Measurements from ENCODE around the gene KEAP1. TPM values are rescaled to one million over a fixed set of nuclear protein-coding genes. Genes with fewer than 3 reads are reported as not detected.
"Not testable (repeated sequence)": the region's sequence is repeated elsewhere in the genome, so short reads cannot be mapped to it uniquely, and the experiment has no call there.

KEAP1 gene
- total and polyA plus RNA-seq, 7 donors = 109 to 242 (median 199) TPM

DNA sequence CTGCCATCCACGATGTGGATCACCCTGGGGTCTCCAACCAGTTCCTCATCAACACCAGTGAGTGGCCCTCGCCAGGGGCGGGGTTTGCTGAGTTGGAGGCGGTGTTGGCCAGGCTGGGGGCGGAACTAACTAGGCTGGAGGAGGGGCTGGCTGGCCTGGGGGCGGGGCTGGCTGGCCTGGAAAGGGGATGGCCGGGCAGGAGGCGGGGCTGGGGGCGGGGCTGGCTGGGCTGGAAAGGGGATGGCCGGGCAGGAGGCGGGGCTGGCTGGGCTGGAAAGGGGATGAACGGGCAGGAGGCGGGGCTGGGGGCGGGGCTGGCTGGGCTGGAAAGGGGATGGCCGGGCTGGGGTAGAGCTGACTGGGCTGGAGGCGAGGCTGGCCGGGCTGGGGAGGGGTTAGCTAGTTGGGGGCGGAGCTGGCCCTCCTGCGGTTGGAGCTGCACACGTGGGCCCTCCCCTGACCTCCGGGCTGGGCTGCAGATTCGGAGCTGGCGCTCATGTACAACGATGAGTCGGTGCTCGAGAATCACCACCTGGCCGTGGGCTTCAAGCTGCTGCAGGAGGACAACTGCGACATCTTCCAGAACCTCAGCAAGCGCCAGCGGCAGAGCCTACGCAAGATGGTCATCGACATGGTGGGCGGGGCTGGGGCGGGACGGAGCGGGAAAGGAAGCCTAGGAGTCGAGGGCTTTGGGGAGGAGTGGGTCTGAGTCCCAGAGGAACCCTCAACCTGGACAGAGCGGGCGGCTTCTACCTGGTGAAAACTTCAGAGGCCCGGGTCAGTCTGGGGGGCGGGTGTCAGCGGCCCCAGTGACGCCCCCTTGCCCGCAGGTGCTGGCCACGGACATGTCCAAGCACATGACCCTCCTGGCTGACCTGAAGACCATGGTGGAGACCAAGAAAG lies 41.9 kb downstream of the KEAP1 start:
- intact Hi-C loops (cut with DNase I) = no loop called here
- Histone ChIP-seq H3K27ac (peak overlapping the region; percentile 81), H3K4me1 (no peaks in the 10 kb centered on the region), H3K36me3 (ENCODE audit: insufficient read depth in 1 of 2, low read depth in 1 of 2) (peaks cover 0 to 63% of the 10 kb centered on the region in 2 donors), H3K27me3 (ENCODE audit: insufficient read depth in 3 of 3, low read length in 2 of 3) (no peaks in the 10 kb centered on the region), H3K9me3 (no peaks in the 10 kb centered on the region), H3K4me3 (peak overlapping the region; percentile 42)
- peak; percentile 95 to 97 for DNase-seq
- peak; percentile 95 to 97 (median 95) for ATAC-seq
- TF ChIP-seq, protein P1, sequence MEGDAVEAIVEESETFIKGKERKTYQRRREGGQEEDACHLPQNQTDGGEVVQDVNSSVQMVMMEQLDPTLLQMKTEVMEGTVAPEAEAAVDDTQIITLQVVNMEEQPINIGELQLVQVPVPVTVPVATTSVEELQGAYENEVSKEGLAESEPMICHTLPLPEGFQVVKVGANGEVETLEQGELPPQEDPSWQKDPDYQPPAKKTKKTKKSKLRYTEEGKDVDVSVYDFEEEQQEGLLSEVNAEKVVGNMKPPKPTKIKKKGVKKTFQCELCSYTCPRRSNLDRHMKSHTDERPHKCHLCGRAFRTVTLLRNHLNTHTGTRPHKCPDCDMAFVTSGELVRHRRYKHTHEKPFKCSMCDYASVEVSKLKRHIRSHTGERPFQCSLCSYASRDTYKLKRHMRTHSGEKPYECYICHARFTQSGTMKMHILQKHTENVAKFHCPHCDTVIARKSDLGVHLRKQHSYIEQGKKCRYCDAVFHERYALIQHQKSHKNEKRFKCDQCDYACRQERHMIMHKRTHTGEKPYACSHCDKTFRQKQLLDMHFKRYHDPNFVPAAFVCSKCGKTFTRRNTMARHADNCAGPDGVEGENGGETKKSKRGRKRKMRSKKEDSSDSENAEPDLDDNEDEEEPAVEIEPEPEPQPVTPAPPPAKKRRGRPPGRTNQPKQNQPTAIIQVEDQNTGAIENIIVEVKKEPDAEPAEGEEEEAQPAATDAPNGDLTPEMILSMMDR (IDR thresholded peaks at IDR 0.05) = no peak
- WGBS, 3 donors = 11 to 24% (median 22%) methylated on average over 42 to 45 of the region's 45 CpGs

DNA sequence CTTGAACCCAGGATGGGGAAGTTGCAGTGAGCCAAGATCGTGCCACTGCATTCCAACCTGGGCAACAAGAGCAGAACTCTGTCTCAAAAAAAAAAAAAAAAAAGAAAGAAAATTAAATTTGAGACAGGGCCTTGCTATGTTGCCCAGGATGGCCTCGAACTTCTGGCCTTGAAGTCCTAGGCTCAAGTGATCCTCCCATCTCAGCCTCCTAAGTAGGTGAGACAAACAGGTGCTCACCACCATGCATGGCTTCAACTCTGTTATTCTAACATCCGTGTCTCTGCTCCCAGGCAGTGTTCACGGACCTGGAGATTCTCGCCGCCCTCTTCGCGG lies 42.5 kb downstream of the KEAP1 start:
- TF ChIP-seq, protein P1 (IDR thresholded peaks at IDR 0.05) = no peak
- DNase-seq = no peak
- no peaks in the 10 kb centered on the region for H3K9me3 ChIP-seq
- H3K36me3 ChIP-seq (ENCODE audit: insufficient read depth in 1 of 2, low read depth in 1 of 2) = peaks cover 0 to 59% of the 10 kb centered on the region in 2 donors
- no peaks in the 10 kb centered on the region for H3K4me1 ChIP-seq
- ATAC-seq = no peak
- H3K27ac ChIP-seq = peak overlapping the region; percentile 14
- intact Hi-C loops (cut with DNase I) = no loop called here
- H3K27me3 ChIP-seq (ENCODE audit: insufficient read depth in 3 of 3, low read length in 2 of 3) = no peaks in the 10 kb centered on the region
- no peak overlapping the region for H3K4me3 ChIP-seq
- 45 to 54% (median 51%) methylated on average over 8 of the region's 8 CpGs for WGBS, 3 donors

- H3K27me3 ChIP-seq (ENCODE audit: insufficient read depth in 3 of 3, low read length in 2 of 3); H3K9me3 ChIP-seq; H3K4me3 ChIP-seq; intact Hi-C loops (cut with DNase I); ATAC-seq; H3K27ac ChIP-seq; DNase-seq; H3K4me1 ChIP-seq: not testable (repeated sequence)
- peaks cover 0 to 56% of the 10 kb centered on the region in 2 donors for H3K36me3 ChIP-seq (ENCODE audit: insufficient read depth in 1 of 2, low read depth in 1 of 2)
- 88 to 94% (median 90%) methylated on average over 7 of the region's 7 CpGs for WGBS, 3 donors
Observed at GRCh38 chr19:10458733-10459132, 44.4 kb downstream of the KEAP1 start.

- H3K4me1 ChIP-seq = no peaks in the 10 kb centered on the region
- no peak for DNase-seq
- H3K9me3 ChIP-seq = no peaks in the 10 kb centered on the region
- peaks cover 0 to 56% of the 10 kb centered on the region in 2 donors for H3K36me3 ChIP-seq (ENCODE audit: insufficient read depth in 1 of 2, low read depth in 1 of 2)
- ATAC-seq = no peak
- no peak overlapping the region for H3K27ac ChIP-seq
- intact Hi-C loops (cut with DNase I) = no loop called here
- H3K4me3 ChIP-seq = no peak overlapping the region
- TF ChIP-seq, protein P1 (IDR thresholded peaks at IDR 0.05) = no peak
- no peaks in the 10 kb centered on the region for H3K27me3 ChIP-seq (ENCODE audit: insufficient read depth in 3 of 3, low read length in 2 of 3)
- 47 to 59% (median 54%) methylated on average over 5 of the region's 5 CpGs for WGBS, 3 donors
Observed at GRCh38 chr19:10454267-10454666, 48.9 kb downstream of the KEAP1 start.

GRCh38 chr19:10453852-10454251 lies 49.3 kb downstream of the KEAP1 start:
- Histone ChIP-seq H3K4me3 (no peak overlapping the region), H3K27me3 (ENCODE audit: insufficient read depth in 3 of 3, low read length in 2 of 3) (no peaks in the 10 kb centered on the region), H3K36me3 (ENCODE audit: insufficient read depth in 1 of 2, low read depth in 1 of 2) (peaks cover 0 to 56% of the 10 kb centered on the region in 2 donors), H3K9me3 (no peaks in the 10 kb centered on the region), H3K27ac (no peak overlapping the region), H3K4me1 (no peaks in the 10 kb centered on the region)
- intact Hi-C loops (cut with DNase I) = no loop called here
- ATAC-seq = no peak
- 62 to 71% (median 69%) methylated on average over 4 of the region's 4 CpGs for WGBS, 3 donors
- TF ChIP-seq, protein P1 (IDR thresholded peaks at IDR 0.05) = no peak
- no peak for DNase-seq

All from psoas muscle (tissue), 8 donors.